ENCODE measurements around the gene EVA1C. TPM values are rescaled to one million over a fixed set of nuclear protein-coding genes. Genes with fewer than 3 reads are reported as not detected.

Gene EVA1C

GRCh38 chr21:32562915-32563314, 150.4 kb downstream of the EVA1C start:
- Histone ChIP-seq H2BK5ac (ENCODE audit: low read length) (no peak overlapping the region), H2AK5ac (ENCODE audit: low read depth, low read length) (no peak overlapping the region), H2AFZ (ENCODE audit: low read length) (peak overlapping the region; percentile 10), H3K4me3 (ENCODE audit: low read length in 2 of 2) (no peak overlapping the region), H3K4me1 (ENCODE audit: control insufficient read depth in 2 of 2, insufficient read depth in 1 of 2, low read depth in 1 of 2, low read length in 2 of 2) (no peaks in the 10 kb centered on the region), H3K36me3 (replicated peaks in 1 of 2; ENCODE audit: control insufficient read depth in 2 of 2, insufficient read depth in 2 of 2, low read length in 2 of 2) (no peaks in the 10 kb centered on the region), H3K9ac (ENCODE audit: low read depth, low read length, poor library complexity) (no peak overlapping the region), H2BK12ac (ENCODE audit: low read length) (no peak overlapping the region), H3K27me3 (ENCODE audit: control insufficient read depth in 3 of 3, insufficient read depth in 3 of 3, low read depth in 1 of 3, low read length in 3 of 3) (peaks cover 0 to 3% (median 0%) of the 10 kb centered on the region in 3 experiments), H2BK15ac (ENCODE audit: low read length) (no peak overlapping the region), H3K23ac (ENCODE audit: low read depth, low read length, poor library complexity) (no peak overlapping the region), H2BK120ac (ENCODE audit: low read depth, low read length) (no peak overlapping the region), H4K91ac (ENCODE audit: low read depth, low read length, poor library complexity) (no peak overlapping the region), H3K14ac (ENCODE audit: low read length) (no peak overlapping the region), H3K4ac (ENCODE audit: low read length) (no peak overlapping the region), H4K8ac (ENCODE audit: low read depth, low read length) (no peak overlapping the region), H3K27ac (replicated peaks; ENCODE audit: low read length) (no peak overlapping the region), H3K9me3 (replicated peaks in 1 of 2; ENCODE audit: control insufficient read depth in 2 of 2, insufficient read depth in 1 of 2, low read depth in 1 of 2, low read length in 2 of 2) (peaks cover 2 to 4% of the 10 kb centered on the region in 2 donors), H3K18ac (ENCODE audit: low read length) (no peak overlapping the region), H3K79me1 (ENCODE audit: low read depth, low read length) (no peaks in the 10 kb centered on the region), H3K4me2 (ENCODE audit: insufficient read depth, low read length, poor library complexity, severe bottlenecking) (no peak overlapping the region)
- no peak for DNase-seq (ENCODE audit: low spot score)
- WGBS, 2 donors (ENCODE audit: extremely low coverage in 2 of 2, insufficient read length in 2 of 2, insufficient replicate concordance in 1 of 2), result no CpG with 5 or more reads among the region's 2 CpGs

Small RNAs within 50 kb of the gene (small RNA-seq; reads per million reads assigned to genes)
- gene RF00438 (ENCODE audit: insufficient read depth) (not detected), gene RNA5SP490 (ENCODE audit: insufficient read depth) (not detected), gene SNORA80A (ENCODE audit: insufficient read depth) (18.1 reads per million, percentile 77 among the genes with 10 or more reads in this experiment)
